ENCODE measurements around the gene ABCC8.

ABCC8 gene

GRCh38 chr11:17423533-17424310 is 52.9 kb downstream of the ABCC8 start:
- no peak for DNase-seq

GRCh38 chr11:17421781-17422180 is 54.9 kb downstream of the ABCC8 start:
- no peak for DNase-seq

- DNase-seq: no peak
Observed at GRCh38 chr11:17418444-17419081, 58.1 kb downstream of the ABCC8 start.

GRCh38 chr11:17416492-17416891 is 60.2 kb downstream of the ABCC8 start:
- no peak for DNase-seq

GRCh38 chr11:17415523-17416104 is 61.0 kb downstream of the ABCC8 start:
- DNase-seq: no peak

- no peak for DNase-seq
Observed at GRCh38 chr11:17414992-17415391, 61.7 kb downstream of the ABCC8 start.

- DNase-seq: no peak
Observed at GRCh38 chr11:17414317-17414737, 62.3 kb downstream of the ABCC8 start.

- no peak for DNase-seq
Observed at GRCh38 chr11:17413414-17414316, 63.0 kb downstream of the ABCC8 start.

- DNase-seq: no peak
Observed at GRCh38 chr11:17412488-17413180, 64.0 kb downstream of the ABCC8 start.

- no peak for DNase-seq
Observed at GRCh38 chr11:17411418-17411817, 65.2 kb downstream of the ABCC8 start.

GRCh38 chr11:17410606-17411379 is 65.9 kb downstream of the ABCC8 start:
- no peak for DNase-seq

GRCh38 chr11:17408641-17409040 is 68.0 kb downstream of the ABCC8 start:
- no peak for DNase-seq

- DNase-seq: no peak
Observed at GRCh38 chr11:17408026-17408425, 68.6 kb downstream of the ABCC8 start.

GRCh38 chr11:17407575-17407974 is 69.1 kb downstream of the ABCC8 start:
- DNase-seq: no peak

GRCh38 chr11:17406818-17407149 is 69.9 kb downstream of the ABCC8 start:
- no peak for DNase-seq

- no peak for DNase-seq
Observed at GRCh38 chr11:17406082-17406817, 70.4 kb downstream of the ABCC8 start.

- DNase-seq: no peak
Observed at GRCh38 chr11:17405232-17406005, 71.2 kb downstream of the ABCC8 start.

- no peak for DNase-seq
Observed at GRCh38 chr11:17403980-17404759, 72.5 kb downstream of the ABCC8 start.

GRCh38 chr11:17402486-17402885 is 74.2 kb downstream of the ABCC8 start:
- DNase-seq: no peak
